Body of pancreas (tissue), 4 donors: ENCODE data around the gene WWTR1. TPM values are rescaled to one million over a fixed set of nuclear protein-coding genes. Genes with fewer than 3 reads are reported as not detected.

ENCODE experiments used
- ATAC-seq: fragments of 150-250 bp; one replicate; pipeline ENCODE4 v1.9.1; 2016
- DNase-seq, 4 donors: peaks; one replicate each; pipeline ENCODE4 v3.0.0-alpha.2; 2019
- H3K27ac ChIP-seq, 4 donors: fragments of 200-600 bp; sonication (generic); 1 replicate in 3 of 4; 2 replicates in 1 of 4; pipeline versions ENCODE4 v1.5.1 to v1.6.1; 2016 to 2019; ENCODE audit warnings: mild to moderate bottlenecking in 1 of 4, mixed read lengths in 1 of 4, moderate library complexity in 1 of 4
- H3K27me3 ChIP-seq, 2 donors: fragments of 200-600 bp; sonication (generic); one replicate each; pipeline ENCODE4 v1.6.0; 2016; ENCODE audit warnings: mild to moderate bottlenecking in 1 of 2
- H3K36me3 ChIP-seq, 2 donors: fragments of 200-600 bp; sonication (generic); replicated peaks in 1 of 2; 2 replicates each; pipeline ENCODE4 v1.5.1; 2016; ENCODE audit warnings: low read depth in 2 of 2; ENCODE audit not compliant: insufficient read depth in 1 of 2
- H3K4me1 ChIP-seq: fragments of 200-600 bp; sonication (generic); one replicate; pipeline ENCODE4 v1.6.0; 2016
- H3K4me3 ChIP-seq, 2 donors: fragments of 200-600 bp; sonication (generic); 1 replicate in 1 of 2; 2 replicates in 1 of 2; pipeline ENCODE4 v1.5.1; 2016 to 2019
- H3K9me3 ChIP-seq, 3 donors: fragments of 200-600 bp; sonication (generic); 1 replicate in 2 of 3; 2 replicates in 1 of 3; pipeline ENCODE4 v1.5.1; 2016
- POLR2A ChIP-seq, 3 donors: fragments of 450-650 bp; IDR thresholded peaks; one replicate each; pipeline ENCODE4 v1.6.1; 2016; ENCODE audit warnings: antibody characterized with exemption in 3 of 3, mild to moderate bottlenecking in 2 of 3
- WGBS, 2 donors: methylation state at CpG; one replicate each; pipeline ENCODE4 v1.1.5; 2017; 5-methylcytosine and 5-hydroxymethylcytosine counted together
- intact Hi-C: fragments of 100-400 bp; cut with DNase I; formaldehyde crosslinking; loops from one replicate; pipeline ENCODE4 v1.15.1; 2023
- total RNA-seq, 2 donors: library from RNA; depleted of rRNA; stranded (reverse); fragments of >200 nt; gene quantifications; one replicate each; pipeline ENCODE4 v1.1.0, GENCODE V29; 2016
- TF ChIP-seq, protein P1 (sequence below), 7 experiments: fragments of 450-650 bp in 4 of 7; fragments of 200-600 bp in 3 of 7; sonication (generic) in 3 of 7; IDR thresholded peaks; one replicate each; pipeline ENCODE4 v1.5.1; 2016 to 2019; ENCODE audit warnings: antibody characterized with exemption in 7 of 7

WWTR1 gene
- total RNA-seq, 2 donors from 2014 or later, result 46.2 to 64.3 TPM

DNA sequence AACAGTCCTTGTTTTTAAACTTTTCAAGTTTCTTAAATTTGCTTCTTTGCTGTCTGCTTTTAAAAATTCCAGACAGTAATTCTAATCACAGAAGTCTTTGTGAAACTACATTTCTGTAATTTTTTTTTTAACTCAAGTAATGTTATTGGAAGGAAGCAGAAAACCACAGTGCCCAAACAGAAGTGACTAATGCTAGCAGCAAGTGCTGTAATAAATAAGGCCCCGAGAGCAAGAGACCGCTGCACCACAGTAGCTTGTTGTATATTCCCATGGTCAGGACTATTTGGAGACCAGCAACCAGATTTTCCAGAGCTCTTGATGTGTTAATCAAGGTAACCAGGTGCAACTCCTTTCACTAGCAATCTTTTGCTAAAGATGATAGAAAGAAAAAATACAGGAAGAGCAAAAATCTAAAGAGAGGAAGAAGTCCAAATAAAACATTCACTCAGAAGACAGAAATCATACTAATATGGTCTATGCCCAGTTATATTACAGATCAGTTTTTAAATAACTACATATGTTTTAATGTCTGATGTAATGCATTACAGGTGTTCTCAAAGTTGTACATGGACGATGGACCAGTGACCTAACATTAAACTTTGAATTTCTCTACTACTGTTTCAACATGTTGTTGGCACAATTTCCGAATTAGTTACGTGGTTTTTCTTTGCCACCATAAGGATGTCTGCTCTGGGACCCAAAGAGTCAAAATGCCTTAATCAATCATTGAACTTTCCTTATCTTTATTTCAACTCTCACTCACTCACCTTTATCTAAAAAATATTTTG is 36.4 kb downstream of the WWTR1 start:
- Histone ChIP-seq H3K4me1 (peaks cover 6% of the 10 kb centered on the region), H3K27ac (peak overlapping the region in 1 of 4 donors; percentile 3)

DNA sequence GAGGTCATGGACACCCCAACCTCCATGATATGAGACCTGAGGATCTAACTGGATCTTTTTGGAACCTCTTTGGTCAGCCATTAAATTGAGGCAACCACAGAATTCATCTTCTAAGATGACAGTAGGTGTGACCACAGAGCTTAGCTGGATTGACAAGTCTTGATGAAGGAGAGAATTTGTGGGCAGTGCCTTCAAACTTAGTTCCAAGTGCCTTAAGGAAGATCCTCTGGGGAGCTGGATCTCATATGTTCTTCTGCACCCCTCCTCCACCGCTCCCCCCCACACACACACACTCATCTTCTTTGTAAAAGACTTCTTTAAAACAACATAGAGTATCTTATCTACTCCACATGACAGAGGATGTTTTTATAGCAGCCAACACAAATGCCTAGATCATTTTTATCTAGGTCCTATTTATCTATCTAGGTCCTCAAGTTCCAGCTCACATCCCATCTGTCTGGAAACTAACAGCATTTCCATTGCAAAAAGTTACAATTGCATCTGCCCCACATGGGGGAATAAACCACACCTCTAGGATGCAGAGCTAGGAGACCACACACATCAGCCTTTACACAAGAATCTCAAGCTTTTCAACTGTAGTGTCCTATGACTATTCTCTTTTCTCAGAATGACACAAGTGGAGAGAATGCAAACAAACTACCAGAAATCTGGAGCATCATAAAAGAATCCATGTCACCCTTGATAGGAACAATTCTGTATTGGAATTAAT is 37.4 kb downstream of the WWTR1 start:
- no peaks in the 10 kb centered on the region for H3K9me3 ChIP-seq
- peaks cover 3% of the 10 kb centered on the region for H3K4me1 ChIP-seq
- H3K4me3 ChIP-seq, result no peak overlapping the region
- intact Hi-C loops, result no loop called here
- DNase-seq (no peak), ATAC-seq (no peak)
- 87 to 88% methylated on average over 1 of the region's 1 CpG for WGBS, 2 donors
- no peak for TF ChIP-seq POLR2A (IDR thresholded peaks at IDR 0.05)
- TF ChIP-seq, protein P1, sequence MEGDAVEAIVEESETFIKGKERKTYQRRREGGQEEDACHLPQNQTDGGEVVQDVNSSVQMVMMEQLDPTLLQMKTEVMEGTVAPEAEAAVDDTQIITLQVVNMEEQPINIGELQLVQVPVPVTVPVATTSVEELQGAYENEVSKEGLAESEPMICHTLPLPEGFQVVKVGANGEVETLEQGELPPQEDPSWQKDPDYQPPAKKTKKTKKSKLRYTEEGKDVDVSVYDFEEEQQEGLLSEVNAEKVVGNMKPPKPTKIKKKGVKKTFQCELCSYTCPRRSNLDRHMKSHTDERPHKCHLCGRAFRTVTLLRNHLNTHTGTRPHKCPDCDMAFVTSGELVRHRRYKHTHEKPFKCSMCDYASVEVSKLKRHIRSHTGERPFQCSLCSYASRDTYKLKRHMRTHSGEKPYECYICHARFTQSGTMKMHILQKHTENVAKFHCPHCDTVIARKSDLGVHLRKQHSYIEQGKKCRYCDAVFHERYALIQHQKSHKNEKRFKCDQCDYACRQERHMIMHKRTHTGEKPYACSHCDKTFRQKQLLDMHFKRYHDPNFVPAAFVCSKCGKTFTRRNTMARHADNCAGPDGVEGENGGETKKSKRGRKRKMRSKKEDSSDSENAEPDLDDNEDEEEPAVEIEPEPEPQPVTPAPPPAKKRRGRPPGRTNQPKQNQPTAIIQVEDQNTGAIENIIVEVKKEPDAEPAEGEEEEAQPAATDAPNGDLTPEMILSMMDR (IDR thresholded peaks at IDR 0.05), result no peak
- peak overlapping the region in 1 of 4 donors; percentile 13 for H3K27ac ChIP-seq
- H3K36me3 ChIP-seq, result no peaks in the 10 kb centered on the region
- no peaks in the 10 kb centered on the region for H3K27me3 ChIP-seq

More for the DNA sequence above, 36.4 kb downstream of the WWTR1 start:
- H3K9me3 ChIP-seq, result no peaks in the 10 kb centered on the region
- no peaks in the 10 kb centered on the region for H3K27me3 ChIP-seq
- no peak for ATAC-seq
- TF ChIP-seq POLR2A (IDR thresholded peaks at IDR 0.05), result no peak
- TF ChIP-seq, protein P1 (IDR thresholded peaks at IDR 0.05), result no peak
- H3K36me3 ChIP-seq, result no peaks in the 10 kb centered on the region
- no peak overlapping the region for H3K4me3 ChIP-seq
- intact Hi-C loops, result no loop called here
- 55 to 58% methylated on average over 5 of the region's 5 CpGs for WGBS, 2 donors
- DNase-seq, result peak in 1 of 4 donors; percentile 11

DNA sequence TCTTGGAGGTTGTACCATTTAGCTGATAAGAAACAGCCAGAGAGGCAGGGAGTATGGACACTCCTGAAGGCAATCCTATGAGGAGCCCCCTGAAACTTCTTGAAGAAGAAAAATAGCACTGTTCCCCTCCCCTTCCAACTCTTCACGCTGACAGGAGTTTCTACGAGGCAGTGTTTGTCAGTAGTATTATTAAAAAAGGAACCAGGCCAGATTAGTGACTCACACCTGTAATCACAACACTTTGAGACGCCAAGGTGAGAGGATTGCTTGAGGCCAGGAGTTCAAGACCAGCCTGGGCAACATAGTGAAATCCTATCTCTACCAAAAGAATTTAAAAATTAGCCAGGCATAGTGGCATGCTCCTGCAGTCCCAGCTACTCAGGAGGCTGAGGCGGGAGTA is 38.7 kb downstream of the WWTR1 start:
- H3K27me3 ChIP-seq, result no peaks in the 10 kb centered on the region
- no peak overlapping the region for H3K4me3 ChIP-seq
- DNase-seq (no peak), ATAC-seq (no peak)
- no peaks in the 10 kb centered on the region for H3K9me3 ChIP-seq
- H3K36me3 ChIP-seq, result no peaks in the 10 kb centered on the region
- intact Hi-C loops, result no loop called here
- TF ChIP-seq POLR2A (IDR thresholded peaks at IDR 0.05), result no peak
- TF ChIP-seq, protein P1 (IDR thresholded peaks at IDR 0.05), result no peak
- no peaks in the 10 kb centered on the region for H3K4me1 ChIP-seq
- peak overlapping the region in 2 of 4 donors; percentile 4 to 23 for H3K27ac ChIP-seq
- 47 to 62% methylated on average over 4 of the region's 4 CpGs for WGBS, 2 donors

DNA sequence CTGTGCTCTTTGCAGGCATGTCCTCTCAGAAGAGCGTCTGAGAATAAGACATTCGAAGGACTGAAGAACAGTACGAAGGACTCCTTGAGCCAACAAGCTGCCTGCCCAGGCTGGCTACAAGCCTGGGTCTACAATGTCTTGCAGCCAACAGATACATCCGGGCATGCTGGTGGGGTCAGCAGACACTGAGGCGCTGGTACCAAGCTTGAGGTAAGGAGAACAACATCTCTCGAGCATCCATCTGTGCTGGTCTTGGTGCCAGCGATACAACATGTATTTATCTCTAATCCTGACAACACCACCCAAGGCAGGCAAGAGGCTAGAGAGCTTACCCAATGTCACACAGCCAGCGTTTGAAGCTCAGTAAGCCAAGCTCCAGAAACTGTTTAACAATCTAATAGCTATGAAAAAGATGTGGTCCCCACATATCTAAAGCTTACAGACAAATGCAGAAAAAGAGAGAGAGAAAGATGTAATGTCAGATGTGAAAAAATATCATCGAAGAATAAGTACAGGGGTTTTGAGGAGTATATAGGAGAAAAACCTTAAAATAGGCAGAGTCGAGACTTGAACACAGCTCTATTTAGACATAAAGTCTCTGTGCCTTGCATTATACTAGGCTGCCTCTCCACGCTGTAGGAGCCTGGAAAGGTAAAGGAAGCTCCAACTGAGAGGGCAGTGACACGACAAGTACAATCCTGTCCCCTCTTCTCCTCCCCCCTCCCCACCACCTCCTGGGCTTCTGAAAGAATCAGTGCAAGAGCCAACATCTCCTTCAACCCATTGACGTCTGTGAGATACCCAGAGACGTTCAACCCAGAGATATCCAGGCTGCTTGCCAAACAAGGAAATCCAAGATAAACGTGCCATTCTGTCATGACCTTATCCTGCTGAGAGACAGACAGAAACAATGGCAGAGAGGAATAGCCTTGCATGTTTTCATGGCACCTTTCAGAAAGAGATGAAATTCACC is 39.4 kb downstream of the WWTR1 start:
- Histone ChIP-seq H3K27me3 (no peaks in the 10 kb centered on the region), H3K4me3 (no peak overlapping the region), H3K27ac (peak overlapping the region in 2 of 4 donors; percentile 4 to 23), H3K4me1 (no peaks in the 10 kb centered on the region), H3K9me3 (no peaks in the 10 kb centered on the region), H3K36me3 (no peaks in the 10 kb centered on the region)
- ATAC-seq (no peak), DNase-seq (no peak)
- intact Hi-C loops, result no loop called here
- WGBS, 2 donors, result 66 to 72% methylated on average over 15 of the region's 15 CpGs
- no peak for TF ChIP-seq POLR2A (IDR thresholded peaks at IDR 0.05)
- TF ChIP-seq, protein P1 (IDR thresholded peaks at IDR 0.05), result no peak
